HG02884 (cell line): Measurements from ENCODE around the gene RPS15.

ENCODE experiments used
- ATAC-seq: cut with Tn5 transposase; IDR thresholded peaks from one replicate; pipeline ENCODE4 v1.9.1; 2021; ENCODE audit warnings: mild to moderate bottlenecking, moderate library complexity; ENCODE audit not compliant: unreplicated experiment

The RPS15 gene

GRCh38 chr19:1450735-1451731 lies 12.8 kb downstream of the RPS15 start:
- no peak for ATAC-seq

GRCh38 chr19:1451916-1452801 lies 14.0 kb downstream of the RPS15 start:
- ATAC-seq: no peak

- ATAC-seq: no peak
Measured at GRCh38 chr19:1452802-1453524, 14.8 kb downstream of the RPS15 start.

- no peak for ATAC-seq
Measured at GRCh38 chr19:1453525-1454364, 15.5 kb downstream of the RPS15 start.

GRCh38 chr19:1455002-1455335 lies 16.8 kb downstream of the RPS15 start:
- ATAC-seq: no peak

- ATAC-seq: no peak
Measured at GRCh38 chr19:1455336-1456120, 17.3 kb downstream of the RPS15 start.

- no peak for ATAC-seq
Measured at GRCh38 chr19:1456121-1456900, 18.1 kb downstream of the RPS15 start.

GRCh38 chr19:1457031-1457739 lies 19.0 kb downstream of the RPS15 start:
- no peak for ATAC-seq

- ATAC-seq: no peak
Measured at GRCh38 chr19:1457892-1458291, 19.7 kb downstream of the RPS15 start.

GRCh38 chr19:1459479-1459878 lies 21.3 kb downstream of the RPS15 start:
- no peak for ATAC-seq

- no peak for ATAC-seq
Measured at GRCh38 chr19:1460033-1460995, 22.1 kb downstream of the RPS15 start.

- ATAC-seq: no peak
Measured at GRCh38 chr19:1461862-1462261, 23.7 kb downstream of the RPS15 start.

- no peak for ATAC-seq
Measured at GRCh38 chr19:1465191-1466016, 27.2 kb downstream of the RPS15 start.

- no peak for ATAC-seq
Measured at GRCh38 chr19:1466018-1466460, 27.8 kb downstream of the RPS15 start.

GRCh38 chr19:1466461-1467214 lies 28.4 kb downstream of the RPS15 start:
- ATAC-seq: no peak
